ENCODE measurements around the gene GOLGA6C. TPM values are rescaled to one million over a fixed set of nuclear protein-coding genes. Genes with fewer than 3 reads are reported as not detected.

The GOLGA6C gene, protein sequence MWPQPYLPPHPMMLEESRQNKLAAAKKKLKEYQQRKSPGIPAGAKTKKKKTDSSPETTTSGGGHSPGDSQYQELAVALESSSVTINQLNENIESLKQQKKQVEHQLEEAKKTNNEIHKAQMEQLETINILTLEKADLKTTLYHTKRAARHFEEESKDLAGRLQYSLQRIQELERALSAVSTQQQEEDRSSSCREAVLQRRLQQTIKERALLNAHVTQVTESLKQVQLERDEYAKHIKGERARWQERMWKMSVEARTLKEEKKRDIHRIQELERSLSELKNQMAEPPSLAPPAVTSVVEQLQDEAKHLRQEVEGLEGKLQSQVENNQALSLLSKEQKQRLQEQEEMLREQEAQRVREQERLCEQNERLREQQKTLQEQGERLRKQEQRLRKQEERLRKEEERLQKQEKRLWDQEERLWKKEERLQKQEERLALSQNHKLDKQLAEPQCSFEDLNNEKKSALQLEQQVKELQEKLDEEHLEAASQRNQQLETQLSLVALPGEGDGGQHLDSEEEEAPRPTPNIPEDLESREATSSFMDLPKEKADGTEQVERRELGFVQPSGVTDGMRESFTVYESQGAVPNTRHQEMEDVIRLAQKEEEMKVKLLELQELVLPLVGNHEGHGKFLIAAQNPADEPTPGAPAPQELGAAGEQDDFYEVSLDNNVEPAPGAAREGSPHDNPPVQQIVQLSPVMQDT
- not detected in 2 replicates for total RNA-seq

GRCh38 chr15:75258034-75258433 is at the start of gene GOLGA6C:
TSS of gene GOLGA6C (plus strand) at chr15:75258334. CDS start at chr15:75258599, 265 bp downstream.

GRCh38 chr15:75282572-75282971 is 24.4 kb downstream of the GOLGA6C start, which contains the start of gene GOLGA6D:
TSS of gene GOLGA6D (plus strand) at chr15:75282835. CDS start at chr15:75282876, 41 bp downstream.

Other genes with a start within 250 kb of the GOLGA6C start
- 10.2 and 24.0 TPM in 2 replicates for gene PPCDC, start 234.7 kb upstream of the GOLGA6C start, total RNA-seq
- gene C15orf39, start 56.5 kb upstream of the GOLGA6C start, total RNA-seq: 12.6 and 19.0 TPM in 2 replicates
- not detected in 2 replicates for gene GOLGA6D, start 24.5 kb downstream of the GOLGA6C start, total RNA-seq
- 68.0 and 86.5 TPM in 2 replicates for gene COMMD4, start 77.7 kb downstream of the GOLGA6C start, total RNA-seq
- 4.0 and 4.4 TPM in 2 replicates for gene NEIL1, start 88.7 kb downstream of the GOLGA6C start, total RNA-seq
- gene MAN2C1, start 110.3 kb downstream of the GOLGA6C start, total RNA-seq: 52.0 and 87.0 TPM in 2 replicates
- 22.4 and 27.6 TPM in 2 replicates for gene SIN3A, start 193.4 kb downstream of the GOLGA6C start, total RNA-seq